GM19455 (cell line): Measurements from ENCODE around the gene C9orf85.
"Not testable (repeated sequence)": the region's sequence is repeated elsewhere in the genome, so short reads cannot be mapped to it uniquely, and the experiment has no call there.

ENCODE experiments used
- ATAC-seq: cut with Tn5 transposase; IDR thresholded peaks from one replicate; pipeline ENCODE4 v1.9.1; 2021; ENCODE audit not compliant: unreplicated experiment

Gene C9orf85

DNA sequence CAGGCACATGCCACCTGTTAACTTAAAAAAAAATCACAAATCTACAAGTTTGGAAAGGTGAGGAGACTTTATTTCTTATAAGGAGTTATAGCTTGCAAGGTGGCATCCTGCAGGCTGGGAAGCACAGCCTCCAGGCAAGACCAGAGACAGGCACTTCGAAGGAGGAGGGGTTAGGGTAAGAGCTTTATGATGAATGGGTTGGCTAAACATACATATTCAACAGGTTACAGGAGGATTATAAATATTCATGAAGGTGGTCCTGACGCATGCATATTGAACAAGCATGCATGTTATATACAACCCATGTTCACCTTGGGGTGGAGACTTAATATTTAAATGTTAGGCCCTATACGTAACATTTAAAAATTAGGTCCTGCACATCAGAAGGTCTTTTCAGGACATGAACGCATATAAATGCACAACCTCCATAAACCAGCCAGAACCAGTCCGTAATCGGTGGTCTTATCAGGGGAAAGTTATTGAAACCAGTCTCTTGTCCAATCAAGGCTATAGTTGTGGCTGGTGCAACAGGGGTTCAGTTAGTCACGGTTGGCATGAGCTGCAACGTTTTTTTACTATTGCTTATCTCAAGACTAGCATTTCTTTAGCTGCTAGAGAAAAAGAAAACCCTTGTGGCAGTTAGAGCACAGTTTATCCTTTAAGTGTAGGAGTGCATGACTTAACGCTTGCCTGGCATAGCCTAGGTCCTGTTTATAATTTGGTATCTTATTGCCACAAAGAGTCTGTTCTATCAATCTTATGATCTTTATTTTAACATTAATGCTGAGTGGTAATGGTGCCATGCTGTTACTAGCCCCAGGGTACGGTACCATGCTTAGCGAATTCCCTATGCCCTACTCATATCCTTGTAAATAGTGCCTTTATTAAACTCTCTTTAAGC, 76.3 kb downstream of the C9orf85 start:
- no peak for ATAC-seq

DNA sequence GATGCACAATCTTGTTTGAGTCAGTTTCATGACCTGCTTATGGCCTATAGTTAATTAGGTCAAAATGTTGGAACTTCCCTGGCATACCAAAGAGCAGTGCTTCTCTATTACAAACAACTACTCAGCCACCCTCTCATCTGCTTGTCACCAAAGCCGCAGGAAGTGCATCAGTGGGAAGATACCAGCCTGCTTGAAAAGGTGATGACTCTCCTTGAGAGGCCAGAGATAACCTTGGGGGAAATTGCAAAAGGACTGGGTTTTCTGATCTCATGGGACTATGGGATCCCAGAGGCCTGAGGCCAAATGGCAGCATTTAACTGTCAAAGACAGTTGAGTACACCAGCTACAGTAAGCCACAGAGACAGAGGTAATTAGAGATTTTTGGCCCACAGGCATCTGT, 79.0 kb downstream of the C9orf85 start:
- no peak for ATAC-seq

GRCh38 chr9:72005451-72005850, 94.0 kb downstream of the C9orf85 start:
- no peak for ATAC-seq

DNA sequence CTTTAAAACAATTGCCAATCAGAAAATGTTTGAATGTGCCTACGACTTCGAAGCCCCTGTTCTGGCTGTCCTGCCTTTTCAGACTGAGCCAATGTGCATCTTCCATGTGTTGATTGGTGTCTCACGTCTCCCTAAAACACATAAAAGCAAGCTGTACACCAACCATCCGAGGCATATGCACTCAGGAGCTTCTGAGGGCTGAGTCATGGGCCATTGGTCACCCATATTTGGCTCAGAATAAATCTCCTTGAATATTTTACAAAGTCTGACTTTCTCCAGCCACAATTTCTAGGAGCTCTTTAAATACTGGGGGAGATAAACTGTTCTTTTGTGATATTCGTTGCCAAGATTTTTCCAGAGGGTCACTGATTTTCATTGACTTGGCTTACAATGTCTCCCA, 95.1 kb downstream of the C9orf85 start:
- no peak for ATAC-seq

DNA sequence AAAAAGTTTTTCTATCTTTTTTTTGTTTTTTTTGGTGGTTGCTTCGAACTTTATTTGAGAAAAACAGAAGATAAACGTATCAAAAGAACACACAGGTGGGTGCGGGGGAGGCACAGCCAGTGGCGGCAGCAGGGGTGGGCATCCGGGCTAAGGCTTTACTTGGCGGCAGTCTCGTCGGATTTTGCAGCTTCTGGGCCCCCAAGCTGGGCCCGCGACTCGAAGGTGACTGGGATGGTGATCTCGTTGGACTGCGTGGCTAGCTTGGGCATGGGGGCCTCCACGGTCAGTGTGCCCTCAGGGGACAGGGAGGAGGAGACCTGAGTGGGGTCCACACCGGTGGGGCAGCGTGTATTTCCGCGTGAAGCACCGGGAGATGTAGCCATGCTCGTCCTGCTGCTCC, 96.3 kb downstream of the C9orf85 start:
- ATAC-seq = not testable (repeated sequence)

- no peak for ATAC-seq
These were observed 101.2 kb downstream of the C9orf85 start for GRCh38 chr9:72012646-72013045.

- ATAC-seq = no peak
These were observed 101.9 kb downstream of the C9orf85 start for GRCh38 chr9:72013292-72013760.

DNA sequence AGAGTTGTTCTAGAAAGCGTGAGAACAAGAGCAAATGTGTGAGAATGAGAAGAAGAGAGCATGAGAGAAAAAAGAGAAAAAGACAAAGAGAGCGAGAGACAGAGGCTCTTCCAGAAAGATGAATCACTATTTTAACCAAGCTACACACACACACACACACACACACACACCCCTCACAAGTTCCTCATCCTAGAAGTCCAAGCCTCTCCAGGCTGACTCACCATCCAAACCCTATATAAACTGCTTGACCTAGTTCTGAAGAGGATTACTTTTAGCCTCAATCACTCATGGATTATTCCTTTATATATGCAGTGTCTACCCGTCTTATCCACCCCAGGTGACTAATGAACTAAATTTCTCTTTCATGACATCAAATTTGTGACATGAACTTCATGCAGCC, 111.4 kb downstream of the C9orf85 start:
- no peak for ATAC-seq
